ENCODE data around the gene ZNF736. TPM values are rescaled to one million over a fixed set of nuclear protein-coding genes. Genes with fewer than 3 reads are reported as not detected.

Gene ZNF736
- 68.4 and 72.3 TPM in 2 replicates for total RNA-seq (2014; rRNA removed; shearing (Covaris generic))
- total RNA-seq (2022): 88.6 and 90.2 TPM in 2 replicates
- percentile 97 among the genes with signal in this experiment for Bru-seq, nascent RNA
- percentile 93 among the genes with signal in this experiment for BruChase-seq, experiment 1, labeled RNA remaining after a 6-hour chase
- percentile 98 among the genes with signal in this experiment for BruChase-seq, experiment 2, labeled RNA remaining after a 2-hour chase
- long read RNA-seq, full-length matches to known transcripts: 7 of 35 reads
- long read RNA-seq, partial matches to known transcripts: 3 of 35 reads
- long read RNA-seq, other reads (novel, unspliced or antisense): 25 of 35 reads

DNA sequence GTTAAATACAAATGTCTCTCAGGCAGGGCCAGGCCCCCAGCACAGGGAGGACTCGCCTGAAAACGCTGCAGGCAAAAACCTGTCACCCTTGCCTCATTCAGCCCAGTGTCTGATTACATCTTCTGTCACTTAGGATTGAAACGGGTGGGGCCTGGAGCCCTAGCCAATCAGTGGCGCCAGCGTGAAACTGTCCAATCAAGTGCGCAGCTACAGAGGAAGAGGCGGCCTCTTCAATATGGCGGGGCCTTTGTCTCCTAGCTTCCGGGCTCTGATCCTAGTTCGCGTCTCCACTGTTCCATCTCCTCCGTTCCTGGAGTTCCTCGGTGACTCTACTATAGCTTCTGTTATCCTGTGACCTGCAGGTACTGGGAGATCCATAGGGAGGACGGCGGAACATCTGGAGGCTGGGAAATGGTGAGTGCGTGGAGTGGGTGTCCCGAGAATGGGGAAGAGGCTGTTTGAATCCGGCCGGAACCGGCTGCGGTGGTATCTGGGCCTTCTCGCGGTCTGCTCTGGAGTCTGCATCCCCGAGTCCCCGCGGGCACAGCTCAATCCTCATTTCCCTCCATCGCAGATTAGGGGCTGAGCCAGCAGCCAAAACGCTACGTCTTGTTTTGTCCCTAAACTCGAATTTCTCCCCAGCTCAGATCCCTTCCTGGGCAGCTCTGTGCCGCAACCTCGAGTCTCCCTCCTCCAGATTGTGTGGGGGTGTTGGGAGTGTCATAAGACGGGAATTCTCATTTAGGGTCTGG, at the start of gene ZNF736:
TSS of gene ZNF736 (plus strand) at position 222 of the 752 bp plus-strand sequence. CDS start at position 412, 190 bp downstream.
- intact Hi-C loops (cut with micrococcal nuclease; ENCODE audit: unreplicated experiment): loop anchor here (10.0 kb wide), 1 partner anchor 1161 kb away; no protein-coding TSS in a partner anchor
- Histone ChIP-seq H3K9me2 (ENCODE audit: insufficient read depth, low read length) (no peaks in the 10 kb centered on the region), H4K20me1 (ENCODE audit: insufficient read depth, low read length) (peaks cover 11% of the 10 kb centered on the region; the same call in 1 of the 2 replicates), H3K36me3 (ENCODE audit: insufficient read depth, low read length) (peaks cover 48% of the 10 kb centered on the region), H3K4me1 (ENCODE audit: insufficient read depth, low read length, poor library complexity, severe bottlenecking) (peaks cover 47% of the 10 kb centered on the region), H3K9me3 (ENCODE audit: low read length) (peaks cover 8% of the 10 kb centered on the region; the same call in 1 of the 2 replicates), H2AFZ (ENCODE audit: low read length) (peak within 1 kb of the TSS; percentile 66; the same call in 1 of the 2 replicates), H3K4me2 (ENCODE audit: low read length) (peak within 1 kb of the TSS; percentile 98), H3K79me2 (ENCODE audit: insufficient read depth, low read depth, low read length) (peaks cover 57% of the 10 kb centered on the region), H3K27ac (ENCODE audit: low read depth, low read length, poor library complexity, severe bottlenecking) (peak within 1 kb of the TSS; percentile 72), H3K4me3 (ENCODE audit: low read depth, low read length, poor library complexity, severe bottlenecking) (peak within 1 kb of the TSS; percentile 96)
- BruUV-seq (replicated peaks): TSS peak; percentile 59
- POLR2A ChIA-PET: interaction anchor here (0.6 to 9.9 kb wide), 7 partner anchors 9 to 1139 kb away, joined by 3 to 115 read pairs (median 4); partner anchors contain the start of gene ZNF680
- DNase-seq (ENCODE audit: low spot score): peak; percentile 96
- TF ChIP-seq, protein P1, sequence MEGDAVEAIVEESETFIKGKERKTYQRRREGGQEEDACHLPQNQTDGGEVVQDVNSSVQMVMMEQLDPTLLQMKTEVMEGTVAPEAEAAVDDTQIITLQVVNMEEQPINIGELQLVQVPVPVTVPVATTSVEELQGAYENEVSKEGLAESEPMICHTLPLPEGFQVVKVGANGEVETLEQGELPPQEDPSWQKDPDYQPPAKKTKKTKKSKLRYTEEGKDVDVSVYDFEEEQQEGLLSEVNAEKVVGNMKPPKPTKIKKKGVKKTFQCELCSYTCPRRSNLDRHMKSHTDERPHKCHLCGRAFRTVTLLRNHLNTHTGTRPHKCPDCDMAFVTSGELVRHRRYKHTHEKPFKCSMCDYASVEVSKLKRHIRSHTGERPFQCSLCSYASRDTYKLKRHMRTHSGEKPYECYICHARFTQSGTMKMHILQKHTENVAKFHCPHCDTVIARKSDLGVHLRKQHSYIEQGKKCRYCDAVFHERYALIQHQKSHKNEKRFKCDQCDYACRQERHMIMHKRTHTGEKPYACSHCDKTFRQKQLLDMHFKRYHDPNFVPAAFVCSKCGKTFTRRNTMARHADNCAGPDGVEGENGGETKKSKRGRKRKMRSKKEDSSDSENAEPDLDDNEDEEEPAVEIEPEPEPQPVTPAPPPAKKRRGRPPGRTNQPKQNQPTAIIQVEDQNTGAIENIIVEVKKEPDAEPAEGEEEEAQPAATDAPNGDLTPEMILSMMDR (conservative IDR thresholded peaks at IDR 0.05; ENCODE audit: low read length): no peak
- no peak for TF ChIP-seq EZH2phosphoT487 (IDR thresholded peaks at IDR 0.05; ENCODE audit: borderline replicate concordance, low read depth, low read length)
- CTCF ChIA-PET (ENCODE audit: unreplicated experiment): interaction anchor here (1.3 kb wide), 1 partner anchor 249 kb away, joined by 3 read pairs; the partner anchor contains the start of gene ZNF680

DNA sequence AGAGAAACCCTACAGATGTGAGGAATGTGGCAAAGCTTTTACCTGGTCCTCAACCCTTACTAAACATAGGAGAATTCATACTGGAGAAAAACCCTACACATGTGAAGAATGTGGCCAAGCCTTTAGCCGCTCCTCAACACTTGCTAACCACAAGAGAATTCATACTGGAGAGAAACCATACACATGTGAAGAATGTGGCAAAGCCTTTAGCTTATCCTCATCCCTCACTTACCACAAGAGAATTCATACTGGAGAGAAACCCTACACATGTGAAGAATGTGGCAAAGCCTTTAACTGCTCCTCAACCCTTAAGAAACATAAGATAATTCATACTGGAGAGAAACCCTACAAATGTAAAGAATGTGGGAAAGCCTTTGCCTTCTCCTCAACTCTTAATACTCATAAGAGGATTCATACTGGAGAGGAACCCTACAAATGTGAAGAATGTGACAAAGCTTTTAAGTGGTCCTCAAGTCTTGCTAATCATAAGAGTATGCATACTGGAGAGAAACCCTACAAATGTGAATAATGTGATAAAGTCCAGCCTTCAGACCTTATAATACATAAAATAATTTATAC, 47.3 kb upstream of the ZNF736 start:
- no peak overlapping the region for H2AFZ ChIP-seq (ENCODE audit: low read length)
- H3K4me2 ChIP-seq (ENCODE audit: low read length): no peak overlapping the region
- peaks cover 25% of the 10 kb centered on the region for H3K9me3 ChIP-seq (ENCODE audit: low read length)
- no peak overlapping the region for H3K27ac ChIP-seq (ENCODE audit: low read depth, low read length, poor library complexity, severe bottlenecking)
- ChIA-PET CTCF (ENCODE audit: unreplicated experiment) (no interaction called here), POLR2A (no interaction called here)
- H3K4me3 ChIP-seq (ENCODE audit: low read depth, low read length, poor library complexity, severe bottlenecking): no peak overlapping the region
- no peak for DNase-seq (ENCODE audit: low spot score)
- H4K20me1 ChIP-seq (ENCODE audit: insufficient read depth, low read length): no peaks in the 10 kb centered on the region
- no peaks in the 10 kb centered on the region for H3K9me2 ChIP-seq (ENCODE audit: insufficient read depth, low read length)
- no peaks in the 10 kb centered on the region for H3K79me2 ChIP-seq (ENCODE audit: insufficient read depth, low read depth, low read length)
- no peaks in the 10 kb centered on the region for H3K4me1 ChIP-seq (ENCODE audit: insufficient read depth, low read length, poor library complexity, severe bottlenecking)
- intact Hi-C loops (cut with micrococcal nuclease; ENCODE audit: unreplicated experiment): no loop called here
- no TSS peak for BruUV-seq (replicated peaks)
- TF ChIP-seq EZH2phosphoT487 (IDR thresholded peaks at IDR 0.05; ENCODE audit: borderline replicate concordance, low read depth, low read length): no peak
- TF ChIP-seq, protein P1 (conservative IDR thresholded peaks at IDR 0.05; ENCODE audit: low read length): no peak
- no peaks in the 10 kb centered on the region for H3K36me3 ChIP-seq (ENCODE audit: insufficient read depth, low read length)
